DMS114 treated with DMSO at 0.1 percent for 48 hours (cell line): ENCODE results near the gene TNIK.
"Not testable (repeated sequence)": the region's sequence is repeated elsewhere in the genome, so short reads cannot be mapped to it uniquely, and the experiment has no call there.

Source experiments
- DNase-seq: peaks from one replicate; lab custom pipeline; 2025; ENCODE audit not compliant: unreplicated experiment; lab: John Stamatoyannopoulos, UW

TNIK gene

GRCh38 chr3:171261487-171261886 is 198.7 kb downstream of the TNIK start:
- no peak for DNase-seq

- DNase-seq, result no peak
These were observed 199.3 kb downstream of the TNIK start for GRCh38 chr3:171260899-171261298.

GRCh38 chr3:171260466-171260865 is 199.7 kb downstream of the TNIK start:
- DNase-seq, result no peak

- DNase-seq, result no peak
These were observed 201.9 kb downstream of the TNIK start for GRCh38 chr3:171258316-171258715.

- DNase-seq, result no peak
These were observed 202.7 kb downstream of the TNIK start for GRCh38 chr3:171257251-171258203.

GRCh38 chr3:171256445-171257250 is 203.6 kb downstream of the TNIK start:
- DNase-seq, result no peak

GRCh38 chr3:171255236-171255806 is 204.9 kb downstream of the TNIK start:
- DNase-seq, result no peak

GRCh38 chr3:171254315-171254714 is 205.9 kb downstream of the TNIK start:
- DNase-seq, result no peak

- DNase-seq, result no peak
These were observed 208.4 kb downstream of the TNIK start for GRCh38 chr3:171251835-171252234.

GRCh38 chr3:171250444-171250843 is 209.8 kb downstream of the TNIK start:
- DNase-seq, result no peak

GRCh38 chr3:171249245-171249644 is 211.0 kb downstream of the TNIK start:
- no peak for DNase-seq

GRCh38 chr3:171248426-171249111 is 211.6 kb downstream of the TNIK start:
- DNase-seq, result no peak

- no peak for DNase-seq
These were observed 214.1 kb downstream of the TNIK start for GRCh38 chr3:171245796-171246765.

- DNase-seq, result no peak
These were observed 217.3 kb downstream of the TNIK start for GRCh38 chr3:171242951-171243350.

- DNase-seq, result no peak
These were observed 218.0 kb downstream of the TNIK start for GRCh38 chr3:171242170-171242569.

GRCh38 chr3:171241655-171242054 is 218.6 kb downstream of the TNIK start:
- not testable (repeated sequence) for DNase-seq

GRCh38 chr3:171240504-171240835 is 219.7 kb downstream of the TNIK start:
- no peak for DNase-seq

- DNase-seq, result no peak
These were observed 220.3 kb downstream of the TNIK start for GRCh38 chr3:171239757-171240503.

GRCh38 chr3:171237009-171237385 is 223.2 kb downstream of the TNIK start:
- DNase-seq, result no peak
